Right lung (tissue), 5 donors: ENCODE measurements around the gene PHF21B. TPM values are rescaled to one million over a fixed set of nuclear protein-coding genes. Genes with fewer than 3 reads are reported as not detected.
A peak's percentile ranks its signal among the peaks of the same experiment; 100 is the strongest.

Experiments
- DNase-seq, 2 donors: peaks; one replicate each; pipeline ENCODE4 v3.0.0-alpha.2; 2013
- polyA plus RNA-seq, 5 donors: library from polyadenylated mRNA; unstranded; fragments of 120-200 nt; gene quantifications; one replicate each; pipeline versions ENCODE4 v1.2.1 to v1.2.3, GENCODE V29; 2013; ENCODE audit warnings: inconsistent platforms in 1 of 5, low replicate concordance in 1 of 5; ENCODE audit not compliant: insufficient read length in 5 of 5, insufficient read depth in 1 of 5

PHF21B gene
- polyA plus RNA-seq, 5 donors, result 0.68 to 1.2 (median 0.86) TPM

GRCh38 chr22:44842417-44842816, 167.4 kb downstream of the PHF21B start:
- DNase-seq, result no peak

GRCh38 chr22:44840611-44841322, 169.0 kb downstream of the PHF21B start:
- no peak for DNase-seq

DNA sequence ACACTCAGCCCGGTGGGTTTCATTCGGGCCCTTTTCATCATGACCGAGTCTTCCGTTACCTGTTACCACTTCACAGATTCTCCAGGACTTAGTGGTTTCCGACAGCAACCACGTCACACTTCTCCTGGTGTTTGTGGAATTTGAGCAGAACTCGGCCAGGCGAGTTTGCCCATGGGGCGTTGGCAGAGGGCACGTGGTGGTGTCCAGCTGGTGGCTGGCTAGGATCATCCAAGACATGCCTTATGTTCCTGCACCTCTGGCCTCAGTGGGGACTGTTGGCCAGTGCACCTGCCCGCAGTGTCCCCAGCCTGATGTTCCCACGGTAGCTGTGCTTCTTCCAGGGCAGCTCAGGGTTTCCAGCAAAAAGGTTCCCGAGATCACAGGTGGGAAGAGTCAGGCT, 170.1 kb downstream of the PHF21B start:
- DNase-seq, result no peak

DNA sequence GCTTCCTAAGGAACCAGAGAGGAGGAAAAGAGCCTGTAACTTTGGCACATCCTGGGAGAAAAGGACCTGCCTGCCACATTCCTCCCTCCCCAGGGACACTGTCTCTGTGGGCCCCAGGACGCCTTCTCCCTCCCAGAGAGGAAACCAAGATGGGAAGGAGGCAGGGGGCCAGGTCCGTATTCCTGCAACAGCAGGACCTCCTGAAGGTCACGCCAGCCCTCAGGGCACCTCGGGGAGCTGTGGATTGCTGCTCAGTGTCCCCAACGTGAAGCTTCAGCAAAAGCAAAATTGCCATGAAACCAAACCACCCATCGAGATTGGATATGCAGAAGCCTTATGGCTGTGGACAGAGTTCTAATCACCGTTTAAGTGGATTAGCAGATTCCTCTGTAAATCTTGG, 170.7 kb downstream of the PHF21B start:
- no peak for DNase-seq

DNA sequence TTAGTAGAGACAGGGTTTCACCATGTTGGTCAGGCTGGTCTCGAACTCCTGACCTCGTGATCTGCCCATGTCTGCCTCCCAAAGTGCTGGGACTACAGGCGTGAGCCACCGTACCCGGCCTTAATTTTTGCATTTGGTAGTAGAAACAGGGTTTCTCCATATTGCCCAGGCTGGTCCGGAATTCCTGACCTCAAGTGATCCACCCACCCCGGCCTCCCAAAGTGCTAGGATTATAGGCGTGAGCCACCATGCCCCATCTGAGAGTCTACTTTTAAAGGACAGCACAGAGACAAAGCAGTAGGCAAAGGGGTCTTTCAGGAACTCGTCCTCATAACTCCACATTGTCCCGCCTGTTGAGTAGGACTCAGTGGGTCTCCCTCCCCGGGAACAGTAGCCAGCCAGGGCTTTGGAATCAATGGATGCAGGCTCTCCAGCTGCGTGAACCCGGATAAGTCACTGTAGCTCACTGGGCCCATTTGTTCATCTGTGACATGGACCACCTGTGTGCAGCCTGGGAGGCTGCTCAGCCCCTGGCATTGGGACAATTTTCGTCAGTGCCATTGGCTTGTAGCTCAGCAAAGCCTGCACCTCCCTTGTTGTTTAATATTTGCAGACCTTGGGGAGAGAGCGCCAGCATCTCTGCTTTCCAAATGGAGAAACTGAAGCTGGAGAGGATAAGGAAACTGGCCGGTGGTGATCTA, 171.3 kb downstream of the PHF21B start:
- DNase-seq, result peak; percentile 31 to 36

- DNase-seq, result no peak
Measured at GRCh38 chr22:44837481-44837880, 172.3 kb downstream of the PHF21B start.

- DNase-seq, result no peak
Measured at GRCh38 chr22:44834065-44834464, 175.7 kb downstream of the PHF21B start.

DNA sequence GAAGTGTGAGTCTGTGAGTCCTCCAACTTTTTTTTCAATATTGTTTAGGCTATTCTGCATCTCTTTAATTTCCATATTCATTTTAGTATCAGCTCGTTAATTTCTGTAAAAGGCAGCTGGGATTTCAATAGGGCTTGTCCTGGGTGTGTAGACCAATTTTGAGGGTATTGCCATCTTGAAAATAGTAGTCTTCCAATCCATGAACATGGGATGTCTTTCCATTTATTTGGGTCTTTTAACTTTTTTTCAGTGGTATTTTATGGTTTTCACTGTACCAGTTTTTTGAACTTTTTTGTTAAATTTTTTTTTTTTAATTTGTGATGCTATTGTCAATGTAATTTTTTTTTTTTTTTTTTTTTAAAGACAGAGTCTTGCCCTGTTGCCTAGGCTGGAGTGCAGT, 177.9 kb downstream of the PHF21B start:
- no peak for DNase-seq

Other genes with a start within 250 kb of the PHF21B start
- 10 to 100 TPM; 38.6 to 58.2 (median 45.6) TPM for gene NUP50, start 153.9 kb upstream of the PHF21B start, polyA plus RNA-seq
- gene KIAA0930, start 230.9 kb upstream of the PHF21B start, polyA plus RNA-seq, result 10 to 100 TPM; 13.2 to 19.6 (median 16.8) TPM